ENCODE measurements around the gene DSP.

The DSP gene

DNA sequence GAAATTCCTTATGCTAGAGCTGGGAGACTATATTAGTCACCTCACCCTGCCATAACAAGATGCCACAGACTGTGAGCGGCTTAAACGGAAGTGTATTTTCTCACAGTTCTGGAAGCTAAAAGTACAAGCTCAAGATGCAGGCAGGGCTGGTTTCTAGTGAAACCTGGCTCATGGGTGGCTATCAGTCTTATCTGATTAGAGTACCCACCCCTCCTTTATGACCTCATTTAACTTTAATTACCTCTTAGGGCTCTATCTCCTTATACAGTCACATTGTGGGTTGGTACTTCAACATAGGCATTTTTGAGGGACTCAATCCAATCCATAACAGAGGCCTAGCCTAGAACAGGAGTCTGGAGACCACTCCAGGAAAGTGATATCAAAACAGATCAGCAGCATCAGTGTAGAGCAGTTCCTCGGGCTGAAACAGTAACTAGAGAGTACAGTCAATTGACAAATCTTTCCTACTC is 46.2 kb downstream of the DSP start:
- Histone ChIP-seq H3K4me1 (ENCODE audit: insufficient read depth, low read length) (0 out of 2 replicates have a peak, but pooled peaks cover 4% of the 10 kb centered on the region), H3K4me3 (ENCODE audit: low read length) (no peak overlapping the region)

DNA sequence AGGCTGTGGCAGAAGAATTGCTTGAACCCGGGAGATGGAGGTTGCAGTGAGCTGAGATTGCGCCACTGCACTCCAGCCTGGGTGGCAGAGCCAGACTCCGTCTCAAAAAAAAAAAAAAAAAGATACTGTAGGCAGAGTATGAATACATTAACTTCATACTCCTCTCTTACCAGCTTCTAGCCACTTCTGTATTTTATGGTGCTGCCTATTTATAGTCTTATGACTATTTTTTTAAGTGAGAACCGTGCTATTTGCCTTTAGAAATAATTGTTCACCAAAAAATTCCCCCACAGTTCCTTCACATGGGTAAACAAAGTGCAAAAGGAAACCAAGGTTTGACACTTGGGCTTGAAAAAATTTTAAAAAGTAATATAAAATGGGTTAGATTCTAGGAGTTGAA is 47.0 kb downstream of the DSP start:
- Histone ChIP-seq H3K4me3 (ENCODE audit: low read length) (no peak overlapping the region), H3K4me1 (ENCODE audit: insufficient read depth, low read length) (0 out of 2 replicates have a peak, but pooled peaks cover 4% of the 10 kb centered on the region), H3K27me3 (ENCODE audit: insufficient read depth, low read length) (no peaks in the 10 kb centered on the region), H3K36me3 (ENCODE audit: insufficient read depth, low read depth, low read length) (peaks cover 26% of the 10 kb centered on the region), H3K9ac (ENCODE audit: low read depth, low read length) (no peak overlapping the region), H3K9me3 (ENCODE audit: insufficient read depth, low read depth, low read length) (no peaks in the 10 kb centered on the region), H3K27ac (ENCODE audit: low read length) (no peak overlapping the region)

More for the DNA sequence above, 46.2 kb downstream of the DSP start:
- H3K9me3 ChIP-seq (ENCODE audit: insufficient read depth, low read depth, low read length), result no peaks in the 10 kb centered on the region
- no peak overlapping the region for H3K9ac ChIP-seq (ENCODE audit: low read depth, low read length)
- H3K27me3 ChIP-seq (ENCODE audit: insufficient read depth, low read length), result no peaks in the 10 kb centered on the region
- no peak overlapping the region for H3K27ac ChIP-seq (ENCODE audit: low read length)
- peaks cover 28% of the 10 kb centered on the region for H3K36me3 ChIP-seq (ENCODE audit: insufficient read depth, low read depth, low read length)

DNA sequence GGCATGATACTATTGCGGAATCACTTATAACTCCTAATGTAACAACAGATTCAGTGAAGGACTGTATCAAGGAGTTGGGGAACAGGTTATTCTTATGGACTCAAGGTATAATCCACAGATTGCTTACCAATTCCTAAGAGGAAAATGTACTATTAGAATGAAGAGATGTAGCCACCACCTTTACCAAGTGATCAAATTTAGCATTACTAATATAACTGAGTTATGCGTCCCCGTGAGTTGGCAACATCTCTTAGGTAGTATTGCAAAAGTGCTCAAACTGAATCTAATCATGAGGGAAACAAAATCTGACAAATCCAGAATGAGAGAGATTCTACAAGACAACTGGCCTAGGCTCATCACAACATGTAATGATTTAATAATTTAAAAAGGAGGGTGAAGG is 47.8 kb downstream of the DSP start:
- peak overlapping the region; percentile 71; the same call in 1 of the 2 replicates for H3K9ac ChIP-seq (ENCODE audit: low read depth, low read length)
- H3K27ac ChIP-seq (ENCODE audit: low read length), result no peak overlapping the region
- H3K36me3 ChIP-seq (ENCODE audit: insufficient read depth, low read depth, low read length), result peaks cover 26% of the 10 kb centered on the region
- peak overlapping the region; percentile 70; the same call in 1 of the 2 replicates for H3K4me3 ChIP-seq (ENCODE audit: low read length)
- no peaks in the 10 kb centered on the region for H3K27me3 ChIP-seq (ENCODE audit: insufficient read depth, low read length)
- no peaks in the 10 kb centered on the region for H3K9me3 ChIP-seq (ENCODE audit: insufficient read depth, low read depth, low read length)
- H3K4me1 ChIP-seq (ENCODE audit: insufficient read depth, low read length), result 0 out of 2 replicates have a peak, but pooled peaks cover 4% of the 10 kb centered on the region

DNA sequence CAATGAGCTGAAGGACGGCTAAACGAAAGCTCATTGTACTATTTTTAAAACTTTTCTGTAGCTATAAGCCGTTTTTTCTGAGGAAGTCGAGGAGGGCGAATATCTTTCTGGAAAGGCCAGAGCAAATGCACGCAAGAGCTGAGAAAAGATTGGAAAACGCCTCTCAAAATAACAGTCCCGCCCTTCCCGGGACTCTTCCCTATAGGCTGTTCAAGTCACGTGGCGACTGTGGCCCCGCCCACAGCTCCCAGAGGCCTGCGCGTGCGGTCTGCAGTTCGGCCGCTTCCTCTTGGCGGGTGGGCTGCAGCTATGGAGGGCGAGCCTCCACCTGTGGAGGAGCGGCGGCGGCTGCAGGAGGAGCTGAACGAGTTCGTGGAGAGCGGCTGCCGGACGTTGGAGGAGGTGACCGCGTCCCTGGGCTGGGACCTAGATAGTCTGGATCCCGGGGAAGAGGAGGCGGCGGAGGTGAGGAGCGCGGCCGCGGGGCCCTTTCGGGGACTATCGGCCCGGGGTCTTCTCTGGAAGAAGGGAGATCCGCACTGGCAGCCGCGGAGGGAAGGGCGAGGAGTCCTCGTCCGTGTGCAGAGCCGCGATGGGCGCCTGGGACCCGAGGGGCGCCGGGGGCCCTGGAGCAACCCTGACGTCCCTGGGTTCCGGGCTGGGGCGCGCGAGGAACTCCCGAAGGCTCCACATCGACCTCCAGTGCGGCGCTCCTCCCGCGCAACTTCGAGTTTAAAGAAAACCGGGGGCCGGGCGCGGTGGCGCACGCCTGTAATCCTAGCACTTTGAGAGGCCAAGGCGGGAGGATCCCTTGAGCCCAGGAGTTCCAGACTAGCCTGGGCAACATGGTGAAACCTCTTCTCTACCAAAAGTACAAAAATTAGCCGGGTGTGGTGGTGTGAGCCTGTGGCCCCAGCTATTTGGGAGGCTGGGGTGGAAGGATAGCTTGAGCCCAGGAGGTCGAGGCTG is 48.8 kb downstream of the DSP start, which contains the start of gene SNRNP48:
Gene SNRNP48, plus strand, starts transcription at position 250 of the 969 bp plus-strand sequence. Its CDS starts 60 bp downstream, at position 310.
- peak within 1 kb of the TSS; percentile 74 for H3K27ac ChIP-seq (ENCODE audit: low read length)
- 0 out of 2 replicates have a peak, but pooled peaks cover 4% of the 10 kb centered on the region for H3K4me1 ChIP-seq (ENCODE audit: insufficient read depth, low read length)
- no peaks in the 10 kb centered on the region for H3K27me3 ChIP-seq (ENCODE audit: insufficient read depth, low read length)
- H3K9ac ChIP-seq (ENCODE audit: low read depth, low read length), result peak within 1 kb of the TSS; percentile 71; the same call in 1 of the 2 replicates
- H3K36me3 ChIP-seq (ENCODE audit: insufficient read depth, low read depth, low read length), result peaks cover 26% of the 10 kb centered on the region
- peak within 1 kb of the TSS; percentile 70 for H3K4me3 ChIP-seq (ENCODE audit: low read length)
- H3K9me3 ChIP-seq (ENCODE audit: insufficient read depth, low read depth, low read length), result no peaks in the 10 kb centered on the region

DNA sequence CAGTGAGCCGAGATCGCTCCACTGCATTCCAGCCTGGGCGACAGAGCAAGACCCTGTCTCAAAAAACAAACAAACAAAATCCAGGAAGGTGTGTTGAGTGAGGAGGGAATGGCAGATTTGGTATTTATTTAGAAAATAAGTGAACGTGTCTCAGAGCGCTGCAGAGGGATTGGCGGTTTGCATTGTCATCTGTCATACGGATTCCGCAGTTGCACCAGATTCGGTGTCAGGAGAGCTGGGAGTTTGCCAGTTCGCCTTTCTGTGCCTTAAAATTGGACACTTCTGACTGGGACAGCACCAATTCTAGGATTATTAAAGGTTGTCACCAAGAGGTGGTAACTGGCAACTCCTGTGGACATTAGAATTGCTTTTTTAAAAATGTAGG is 49.4 kb downstream of the DSP start:
- Histone ChIP-seq H3K27ac (ENCODE audit: low read length) (no peak overlapping the region), H3K4me3 (ENCODE audit: low read length) (peak overlapping the region; percentile 70), H3K27me3 (ENCODE audit: insufficient read depth, low read length) (no peaks in the 10 kb centered on the region), H3K4me1 (ENCODE audit: insufficient read depth, low read length) (0 out of 2 replicates have a peak, but pooled peaks cover 4% of the 10 kb centered on the region), H3K36me3 (ENCODE audit: insufficient read depth, low read depth, low read length) (peaks cover 31% of the 10 kb centered on the region), H3K9me3 (ENCODE audit: insufficient read depth, low read depth, low read length) (no peaks in the 10 kb centered on the region), H3K9ac (ENCODE audit: low read depth, low read length) (peak overlapping the region; percentile 71; the same call in 1 of the 2 replicates)

DNA sequence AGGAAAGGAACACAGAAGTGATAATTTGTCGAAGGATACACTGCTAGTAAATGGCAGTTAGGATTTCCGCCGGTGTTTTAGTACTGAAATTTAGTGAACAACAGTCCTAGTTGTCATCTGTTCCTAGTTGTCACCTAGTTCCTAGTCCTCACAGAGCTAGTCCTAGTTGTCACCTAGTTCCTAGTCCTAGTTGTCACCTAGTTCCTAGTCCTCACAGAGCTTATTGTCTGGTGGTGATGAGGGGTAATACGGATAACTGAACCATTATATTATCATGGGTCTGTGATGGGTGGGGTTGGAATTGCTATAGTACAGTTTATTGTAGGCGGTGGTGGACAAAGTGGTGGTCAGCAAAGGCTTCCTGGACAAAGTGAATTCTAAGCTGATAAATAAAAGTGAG is 50.3 kb downstream of the DSP start:
- Histone ChIP-seq H3K4me1 (ENCODE audit: insufficient read depth, low read length) (0 out of 2 replicates have a peak, but pooled peaks cover 4% of the 10 kb centered on the region), H3K36me3 (ENCODE audit: insufficient read depth, low read depth, low read length) (peaks cover 39% of the 10 kb centered on the region), H3K9me3 (ENCODE audit: insufficient read depth, low read depth, low read length) (no peaks in the 10 kb centered on the region), H3K27ac (ENCODE audit: low read length) (no peak overlapping the region), H3K4me3 (ENCODE audit: low read length) (peak overlapping the region; percentile 70; the same call in 1 of the 2 replicates), H3K9ac (ENCODE audit: low read depth, low read length) (no peak overlapping the region), H3K27me3 (ENCODE audit: insufficient read depth, low read length) (no peaks in the 10 kb centered on the region)

DNA sequence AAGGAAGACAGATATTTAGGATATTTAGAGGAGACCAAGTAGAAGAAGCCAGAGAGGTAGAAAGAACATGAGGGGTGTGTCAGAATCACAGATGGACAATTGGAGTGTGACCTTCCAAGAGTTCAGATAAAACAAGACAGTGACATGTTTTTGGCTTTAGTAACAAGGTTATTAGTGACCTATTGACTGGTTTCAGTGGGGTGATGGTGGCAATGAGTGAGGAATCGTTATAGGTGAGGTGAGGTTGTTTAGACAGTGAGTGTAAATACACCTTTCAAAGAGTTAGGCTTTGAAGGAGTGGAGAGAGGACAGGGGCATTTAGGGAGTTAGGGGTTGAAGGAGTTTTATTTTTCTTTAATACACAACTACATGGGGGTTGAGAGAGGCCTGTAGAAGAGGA is 51.8 kb downstream of the DSP start:
- Histone ChIP-seq H3K36me3 (ENCODE audit: insufficient read depth, low read depth, low read length) (peaks cover 53% of the 10 kb centered on the region), H3K9me3 (ENCODE audit: insufficient read depth, low read depth, low read length) (no peaks in the 10 kb centered on the region), H3K4me3 (ENCODE audit: low read length) (no peak overlapping the region), H3K27ac (ENCODE audit: low read length) (no peak overlapping the region), H3K4me1 (ENCODE audit: insufficient read depth, low read length) (0 out of 2 replicates have a peak, but pooled peaks cover 4% of the 10 kb centered on the region), H3K27me3 (ENCODE audit: insufficient read depth, low read length) (no peaks in the 10 kb centered on the region), H3K9ac (ENCODE audit: low read depth, low read length) (no peak overlapping the region)

DNA sequence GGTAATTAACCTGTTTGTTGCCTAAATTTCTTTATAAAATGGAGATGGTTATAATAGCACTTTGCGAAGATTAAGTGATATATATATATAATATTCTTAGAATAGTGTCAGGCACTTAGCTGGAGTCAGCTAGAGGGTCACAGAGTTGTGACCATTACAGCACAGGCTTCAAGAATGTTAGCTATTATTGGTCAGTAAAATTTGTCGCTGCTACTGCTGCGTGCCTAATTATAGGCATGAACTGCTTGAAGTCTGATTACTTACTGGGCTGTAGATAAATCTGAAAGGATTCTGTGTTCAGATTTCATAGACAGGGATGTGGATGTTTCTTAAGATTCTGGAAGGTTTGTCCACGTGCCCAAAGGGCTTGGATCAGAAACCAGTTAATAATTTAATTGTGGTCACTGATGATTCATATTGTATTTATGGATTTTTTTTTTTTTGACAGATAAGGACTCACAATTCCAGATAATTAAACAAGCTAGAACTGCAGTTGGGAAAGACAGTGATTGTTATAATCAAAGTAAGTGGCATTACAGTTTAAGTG is 53.2 kb downstream of the DSP start:
- no peak overlapping the region for H3K4me3 ChIP-seq (ENCODE audit: low read length)
- H3K27ac ChIP-seq (ENCODE audit: low read length), result no peak overlapping the region
- 0 out of 2 replicates have a peak, but pooled peaks cover 4% of the 10 kb centered on the region for H3K4me1 ChIP-seq (ENCODE audit: insufficient read depth, low read length)
- peaks cover 67% of the 10 kb centered on the region for H3K36me3 ChIP-seq (ENCODE audit: insufficient read depth, low read depth, low read length)
- no peaks in the 10 kb centered on the region for H3K9me3 ChIP-seq (ENCODE audit: insufficient read depth, low read depth, low read length)
- H3K9ac ChIP-seq (ENCODE audit: low read depth, low read length), result no peak overlapping the region
- H3K27me3 ChIP-seq (ENCODE audit: insufficient read depth, low read length), result no peaks in the 10 kb centered on the region

DNA sequence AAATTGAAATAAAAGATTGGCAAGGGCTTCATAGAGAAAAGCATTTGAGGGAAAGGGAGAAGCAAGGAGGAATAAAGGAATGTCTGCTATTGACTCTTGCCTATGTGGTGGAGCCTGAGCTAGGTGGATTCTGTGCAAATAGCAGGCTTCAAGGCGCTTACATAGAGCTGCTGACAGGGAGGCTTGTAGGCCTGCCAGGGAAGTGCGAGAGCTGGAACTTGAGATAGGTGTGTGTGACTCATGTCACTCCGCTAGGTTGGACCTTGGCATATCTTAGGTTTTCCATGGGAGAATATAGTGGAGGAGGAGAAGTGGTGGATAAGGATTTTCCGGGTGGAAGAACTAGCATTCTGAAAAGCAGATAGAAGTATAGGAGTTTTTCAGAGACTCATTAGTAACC is 62.5 kb downstream of the DSP start:
- no peak overlapping the region for H3K9ac ChIP-seq (ENCODE audit: low read depth, low read length)
- H3K27me3 ChIP-seq (ENCODE audit: insufficient read depth, low read length), result no peaks in the 10 kb centered on the region
- 0 out of 2 replicates have a peak, but pooled peaks cover 3% of the 10 kb centered on the region for H3K4me1 ChIP-seq (ENCODE audit: insufficient read depth, low read length)
- H3K36me3 ChIP-seq (ENCODE audit: insufficient read depth, low read depth, low read length), result peaks cover 98% of the 10 kb centered on the region
- no peak overlapping the region for H3K4me3 ChIP-seq (ENCODE audit: low read length)
- H3K27ac ChIP-seq (ENCODE audit: low read length), result no peak overlapping the region
- H3K9me3 ChIP-seq (ENCODE audit: insufficient read depth, low read depth, low read length), result no peaks in the 10 kb centered on the region

DNA sequence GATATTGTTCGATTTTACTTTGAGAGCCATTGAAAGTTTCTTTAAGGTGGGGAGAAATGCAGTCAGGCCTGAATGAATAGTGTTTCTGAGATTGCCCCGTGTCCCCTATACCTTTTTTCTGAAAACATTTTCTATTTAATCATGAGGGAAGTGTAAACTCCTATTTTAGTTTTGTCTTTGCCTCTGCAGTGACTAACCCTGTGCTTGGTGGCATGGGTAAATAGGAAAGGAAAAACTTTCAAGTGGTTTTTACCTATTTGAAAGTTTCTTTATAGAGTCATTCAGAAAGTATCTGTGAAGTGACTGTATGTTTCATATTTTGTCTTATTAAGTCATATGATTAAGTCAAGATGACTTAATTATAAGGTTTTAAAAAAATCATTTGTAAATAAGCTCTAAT is 63.0 kb downstream of the DSP start:
- Histone ChIP-seq H3K9me3 (ENCODE audit: insufficient read depth, low read depth, low read length) (no peaks in the 10 kb centered on the region), H3K9ac (ENCODE audit: low read depth, low read length) (no peak overlapping the region), H3K27ac (ENCODE audit: low read length) (no peak overlapping the region), H3K4me3 (ENCODE audit: low read length) (no peak overlapping the region), H3K4me1 (ENCODE audit: insufficient read depth, low read length) (0 out of 2 replicates have a peak, but pooled peaks cover 3% of the 10 kb centered on the region), H3K27me3 (ENCODE audit: insufficient read depth, low read length) (no peaks in the 10 kb centered on the region), H3K36me3 (ENCODE audit: insufficient read depth, low read depth, low read length) (peaks cover 98% of the 10 kb centered on the region)

DNA sequence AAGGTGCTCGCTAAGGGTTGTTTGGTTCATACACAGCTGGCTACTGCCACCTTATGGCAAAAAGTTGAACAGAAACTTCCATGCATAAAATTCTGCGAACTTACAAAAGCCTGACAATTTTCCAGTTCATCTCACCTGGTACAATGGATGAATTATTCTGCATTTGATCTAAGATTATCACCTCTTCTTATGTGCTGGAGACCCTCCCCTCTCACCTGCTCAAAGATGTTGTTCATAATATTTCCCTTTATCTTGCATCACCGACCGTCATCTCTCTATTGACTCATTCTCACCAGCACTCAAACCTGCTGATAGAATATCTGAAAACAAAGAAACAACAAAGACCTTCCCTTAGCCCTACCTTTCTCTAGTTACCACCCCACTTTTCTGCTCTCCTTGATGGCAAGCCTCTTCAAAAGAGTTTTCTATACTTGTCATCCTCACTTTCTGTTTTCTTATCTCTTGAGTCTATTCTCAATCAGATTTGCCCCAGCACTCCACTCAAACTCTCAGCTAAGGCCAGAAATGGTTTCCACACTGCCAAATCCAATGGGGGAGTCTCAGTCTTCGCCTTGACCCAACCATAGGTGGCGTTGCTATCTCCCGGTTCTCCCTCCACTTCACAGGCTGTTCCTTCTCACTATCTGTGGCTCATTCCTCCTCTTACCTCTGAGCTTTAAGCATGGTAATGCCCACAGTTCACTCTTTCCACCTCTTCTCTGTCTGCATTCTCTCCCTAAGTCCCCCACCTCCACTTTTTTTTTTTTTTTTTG is 74.3 kb downstream of the DSP start:
- H3K4me1 ChIP-seq (ENCODE audit: insufficient read depth, low read length), result no peaks in the 10 kb centered on the region; the same call in 1 of the 2 replicates
- H3K27me3 ChIP-seq (ENCODE audit: insufficient read depth, low read length), result peaks cover 17% of the 10 kb centered on the region; the same call in 1 of the 2 replicates
- no peaks in the 10 kb centered on the region for H3K9me3 ChIP-seq (ENCODE audit: insufficient read depth, low read depth, low read length)
- no peak overlapping the region for H3K27ac ChIP-seq (ENCODE audit: low read length)
- no peak overlapping the region for H3K9ac ChIP-seq (ENCODE audit: low read depth, low read length)
- no peak overlapping the region for H3K4me3 ChIP-seq (ENCODE audit: low read length)
- H3K36me3 ChIP-seq (ENCODE audit: insufficient read depth, low read depth, low read length), result peaks cover 26% of the 10 kb centered on the region
